ENCODE results near the gene DOCK9.

DOCK9 gene

DNA sequence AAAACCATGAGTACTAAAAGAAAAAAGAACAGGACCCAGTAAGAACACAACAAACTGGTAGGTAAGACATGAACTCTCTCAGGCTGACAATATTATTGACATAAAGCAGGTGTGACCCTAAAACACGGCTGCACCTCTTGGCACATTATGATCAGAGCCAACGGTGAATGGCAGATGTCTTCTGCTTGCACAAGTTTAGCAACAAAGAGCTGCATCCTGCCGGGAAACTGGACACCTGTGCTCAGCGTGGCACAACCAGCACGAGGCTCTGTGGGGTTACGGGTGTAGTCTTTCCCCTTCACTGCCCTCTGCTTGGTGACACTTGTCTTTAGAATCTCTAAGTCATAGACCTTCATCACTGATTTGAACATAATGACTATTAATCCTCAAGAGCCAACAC lies 97.9 kb downstream of the DOCK9 start:
- DNase-seq, result no peak

DNA sequence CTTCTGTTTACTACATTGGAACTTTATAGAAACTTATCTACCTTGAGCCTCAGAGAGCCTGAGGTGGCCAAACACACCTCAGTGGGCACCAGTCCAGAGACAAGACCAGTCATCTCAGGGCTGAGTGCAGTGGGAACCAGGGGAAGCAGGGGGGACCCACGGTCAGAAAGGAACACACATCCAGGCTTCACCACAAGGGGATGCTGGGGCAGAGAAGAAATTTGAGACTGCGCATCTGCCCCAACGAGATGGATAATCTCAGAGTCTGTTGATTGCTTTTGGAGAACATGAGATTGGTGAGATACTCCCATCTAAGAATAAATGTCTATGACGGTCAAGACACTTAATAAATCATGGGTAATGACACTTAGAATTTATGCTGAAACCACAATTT lies 98.7 kb downstream of the DOCK9 start:
- no peak for DNase-seq

DNA sequence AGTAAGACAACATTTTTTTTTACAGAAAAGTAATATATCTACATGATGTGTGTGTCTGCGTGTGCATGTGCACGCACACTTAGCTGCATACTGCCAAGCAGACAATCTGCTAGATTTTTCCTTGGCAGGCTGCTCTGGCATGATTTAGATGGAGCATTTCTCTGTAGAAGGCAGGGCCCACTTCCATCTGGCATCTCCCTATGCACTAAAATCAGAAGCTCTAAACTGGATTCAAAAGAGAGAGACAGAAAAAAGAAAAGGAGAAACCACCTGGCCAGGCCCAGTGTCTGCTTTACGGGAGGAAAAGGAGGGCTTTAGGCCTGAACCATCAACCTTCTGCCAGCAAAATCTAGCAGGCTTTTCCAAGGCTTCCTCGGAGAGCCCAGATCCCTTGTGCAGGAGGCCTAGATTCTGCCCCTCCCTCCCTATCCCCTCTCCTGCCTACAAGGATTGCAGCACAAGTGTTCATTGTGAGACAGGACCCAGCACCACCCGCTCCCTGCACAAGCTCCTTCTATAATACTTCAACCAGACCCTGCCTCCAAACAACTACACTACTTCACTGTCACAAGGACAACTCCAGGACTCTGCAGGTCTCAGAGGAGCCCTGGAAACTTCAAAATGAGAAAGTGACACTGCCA lies 99.3 kb downstream of the DOCK9 start:
- DNase-seq, result no peak

DNA sequence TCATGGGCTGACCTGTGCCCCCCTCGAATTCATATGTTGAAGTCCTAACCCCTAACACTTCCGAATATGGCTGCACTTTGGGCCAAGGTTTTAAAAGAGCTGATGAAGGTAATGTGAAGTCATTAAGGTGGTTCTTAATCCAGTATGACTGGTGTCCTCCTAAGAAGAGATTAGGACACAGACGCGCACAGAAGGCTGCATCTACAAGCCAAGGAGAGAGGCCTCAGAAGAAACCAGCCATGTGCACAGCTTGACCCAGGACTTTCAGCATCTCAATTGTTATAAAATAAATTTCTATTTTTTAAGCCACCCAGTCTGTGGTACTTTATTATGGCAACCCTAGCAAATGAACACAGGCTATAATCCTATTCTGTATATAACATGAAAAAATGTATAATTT lies 99.9 kb downstream of the DOCK9 start:
- no peak for DNase-seq

DNA sequence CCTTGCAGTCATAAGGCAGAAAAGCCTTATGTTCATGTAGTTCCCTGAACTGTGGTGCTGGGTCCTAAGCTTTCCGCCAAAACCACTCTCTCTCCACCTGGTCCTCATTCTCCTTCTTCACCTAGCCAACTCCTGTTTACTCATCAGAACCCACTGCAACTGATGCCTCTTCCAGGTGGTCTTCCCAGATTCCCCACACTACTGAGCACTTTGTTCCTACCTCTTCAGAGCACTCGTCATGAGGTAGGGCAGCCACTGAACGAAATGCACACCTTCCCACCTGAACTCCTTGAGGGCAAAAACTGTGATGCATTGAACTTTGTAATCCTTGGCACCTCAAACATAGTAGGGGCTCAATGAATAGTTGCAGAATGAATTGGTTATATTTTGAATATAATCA lies 100.4 kb downstream of the DOCK9 start:
- DNase-seq, result no peak

DNA sequence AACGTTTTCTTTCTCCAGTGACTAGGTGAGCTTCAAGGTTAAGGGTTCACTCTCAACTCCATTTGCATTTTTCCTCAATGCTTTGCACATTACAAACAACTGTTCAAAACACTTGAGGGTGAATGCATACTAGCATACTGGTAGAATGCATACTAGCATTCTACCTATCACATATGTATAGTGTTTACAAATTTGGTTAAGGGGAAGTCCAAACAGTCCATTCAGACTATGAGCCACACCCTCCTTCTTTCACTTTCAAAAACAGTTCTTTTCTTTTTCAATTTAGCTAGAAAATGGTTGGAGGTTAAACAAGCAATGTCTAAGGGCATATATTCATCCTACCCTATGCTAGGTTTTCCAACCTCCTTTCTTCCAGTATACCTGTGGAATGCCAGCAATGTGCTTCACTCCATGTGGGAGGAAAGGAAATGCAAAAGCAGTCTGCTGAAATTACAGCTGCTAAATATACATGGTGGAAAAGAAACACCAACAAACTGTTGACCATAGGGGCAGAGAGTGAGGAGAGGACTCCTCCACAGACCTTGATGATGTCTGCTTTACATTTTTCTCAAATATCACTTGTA lies 102.6 kb downstream of the DOCK9 start:
- DNase-seq, result no peak

DNA sequence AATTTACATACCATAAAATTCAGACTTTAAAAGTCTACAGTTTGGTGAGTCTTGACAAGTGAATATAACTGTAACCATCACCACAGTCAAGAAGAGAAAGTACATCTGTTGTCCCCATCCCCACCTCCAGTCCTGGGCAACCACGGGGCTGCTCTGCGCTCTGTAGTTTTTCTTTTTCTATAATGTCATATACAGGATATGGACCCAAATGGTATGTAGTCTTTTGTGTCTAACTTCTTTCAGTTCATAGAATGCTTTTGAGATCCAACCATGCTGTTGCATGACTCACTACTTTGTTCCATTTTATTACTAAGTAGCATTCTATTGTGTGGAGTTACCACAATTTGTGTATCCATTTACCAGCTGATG lies 103.9 kb downstream of the DOCK9 start:
- DNase-seq, result no peak

DNA sequence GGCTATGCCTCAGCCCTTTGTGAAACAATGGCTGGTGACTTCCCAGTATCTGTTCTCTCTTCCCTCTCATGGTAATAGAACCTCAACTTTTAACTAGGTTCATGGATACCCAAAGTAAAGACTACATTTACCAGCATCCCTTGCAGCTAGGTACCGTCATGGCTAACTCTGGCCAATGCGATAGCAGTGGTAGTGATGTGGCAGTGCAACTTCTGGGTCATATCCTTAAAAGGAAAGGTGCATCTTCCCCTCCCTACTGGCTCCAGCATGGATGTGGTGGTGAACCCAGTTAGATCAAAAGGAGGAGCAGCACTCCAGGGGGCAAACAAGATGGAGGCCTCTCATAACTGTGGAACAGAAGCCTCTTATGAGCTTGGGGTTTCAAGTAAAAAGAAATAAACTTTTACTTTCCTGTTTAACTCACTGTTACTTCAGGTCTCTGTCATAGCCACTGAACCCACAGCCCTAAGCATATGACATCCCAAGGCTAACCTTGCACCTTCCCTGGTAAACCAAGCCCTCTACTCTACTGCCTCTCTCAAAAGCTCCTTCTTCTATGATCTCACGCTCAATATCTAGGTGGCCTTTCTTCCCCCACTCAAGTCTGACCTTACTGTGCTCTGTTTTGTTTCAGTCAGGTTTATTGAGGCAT lies 104.4 kb downstream of the DOCK9 start:
- no peak for DNase-seq

DNA sequence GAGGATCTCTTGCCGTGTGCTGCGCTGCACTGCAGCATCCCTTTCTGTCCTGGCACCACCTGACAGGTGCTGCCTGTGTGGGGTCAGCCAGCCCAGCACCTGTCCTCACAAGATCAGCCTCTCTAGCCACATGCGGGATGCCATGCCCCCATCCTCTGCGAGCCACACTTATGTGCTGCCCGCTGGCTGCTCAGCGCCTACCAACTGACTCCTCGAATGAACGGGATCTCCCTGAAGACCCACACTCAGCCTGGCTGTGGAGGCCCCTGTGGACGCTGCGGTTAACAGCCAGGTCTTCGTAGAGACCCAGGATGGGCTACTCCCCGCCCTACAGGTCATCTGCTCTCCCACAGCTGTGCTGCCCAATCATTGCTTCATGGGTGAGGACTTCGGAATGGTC lies 106.1 kb downstream of the DOCK9 start:
- no peak for DNase-seq

DNA sequence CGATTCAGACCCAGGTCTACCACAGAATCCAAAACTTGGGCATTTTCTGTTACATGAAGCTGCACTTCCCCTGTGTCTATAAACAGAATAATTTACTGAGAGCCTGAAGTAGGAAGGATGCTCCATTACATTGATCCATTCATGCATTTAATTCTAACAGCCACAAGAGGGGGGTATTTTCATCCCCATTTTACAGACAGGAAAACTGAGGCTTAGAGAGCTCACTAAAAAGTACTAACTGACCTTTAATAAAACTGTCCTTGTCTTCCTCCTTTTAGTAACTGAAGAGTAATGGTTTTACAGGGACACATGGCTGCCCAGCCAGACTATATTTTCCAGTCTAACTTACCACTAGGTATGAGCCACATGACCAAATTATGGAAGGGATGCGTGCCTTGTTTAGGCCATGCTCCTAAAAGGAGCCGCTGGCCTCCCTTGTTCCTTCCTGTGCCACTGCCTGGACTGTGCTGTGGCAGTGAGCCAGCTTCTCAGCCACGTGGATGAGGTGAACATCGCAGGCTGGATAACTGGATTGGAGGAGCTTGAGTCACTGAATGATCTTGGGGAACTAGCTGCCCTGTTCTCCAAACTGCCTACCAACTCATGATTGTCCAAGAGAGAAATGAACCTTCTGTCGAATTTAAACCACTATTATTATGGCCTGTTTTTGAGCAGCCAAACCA lies 108.3 kb downstream of the DOCK9 start:
- DNase-seq, result no peak

DNA sequence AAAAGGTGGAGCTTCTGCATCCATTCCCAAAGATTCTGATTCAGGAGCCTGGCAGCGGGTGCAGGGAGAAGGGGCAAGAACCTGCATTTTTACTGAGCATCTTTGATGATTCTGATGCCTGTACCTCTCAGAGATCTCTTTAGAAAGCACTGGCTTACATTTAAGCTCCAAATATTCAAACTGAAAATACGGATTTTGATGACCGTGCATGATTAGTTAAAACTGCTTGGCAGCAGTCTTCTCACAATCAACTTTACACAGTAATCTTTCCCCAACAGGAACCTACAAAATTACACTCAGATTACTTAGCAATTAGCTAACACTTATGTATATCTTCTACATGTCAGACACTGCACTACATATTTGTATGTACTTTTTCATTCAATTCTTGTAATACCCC lies 108.9 kb downstream of the DOCK9 start:
- no peak for DNase-seq

DNA sequence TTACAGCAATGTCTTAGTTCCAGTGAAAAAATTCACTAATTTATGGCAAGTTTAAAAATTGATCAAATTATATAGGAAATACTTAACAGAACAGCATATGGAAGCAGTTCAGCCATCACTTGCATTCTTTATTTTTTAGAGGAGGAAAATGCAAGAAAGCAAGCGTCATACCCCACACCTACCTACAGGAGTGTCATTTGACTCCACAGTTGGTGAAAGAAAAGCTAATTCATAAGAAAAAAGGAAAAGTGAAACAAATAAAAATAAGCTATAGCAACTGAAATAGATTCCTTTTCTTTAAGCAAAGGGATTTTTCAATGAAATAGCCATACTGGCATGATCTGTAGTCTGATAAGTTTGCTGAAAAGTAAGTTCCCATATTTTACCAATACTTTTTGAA lies 111.0 kb downstream of the DOCK9 start:
- DNase-seq, result no peak

DNA sequence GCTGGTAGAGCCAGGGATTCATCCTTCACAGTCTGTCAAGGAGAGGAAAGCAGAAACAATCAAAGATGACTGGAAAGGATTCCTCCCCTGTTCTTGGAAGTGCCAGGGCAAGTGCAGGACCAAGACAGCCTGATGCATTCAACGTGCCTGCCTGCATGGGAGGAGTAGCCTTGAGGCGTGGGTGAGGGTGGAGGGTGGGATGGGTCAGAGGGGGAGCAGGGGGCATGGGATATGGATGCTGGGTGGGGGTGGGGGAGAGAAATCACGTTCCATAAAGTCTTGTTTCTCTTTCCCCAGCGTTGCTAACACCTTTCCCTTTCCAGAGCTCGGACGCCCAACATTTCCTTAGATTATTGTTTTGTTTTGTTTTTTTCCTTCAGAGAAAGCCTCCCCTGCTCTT lies 117.4 kb downstream of the DOCK9 start:
- no peak for DNase-seq

DNA sequence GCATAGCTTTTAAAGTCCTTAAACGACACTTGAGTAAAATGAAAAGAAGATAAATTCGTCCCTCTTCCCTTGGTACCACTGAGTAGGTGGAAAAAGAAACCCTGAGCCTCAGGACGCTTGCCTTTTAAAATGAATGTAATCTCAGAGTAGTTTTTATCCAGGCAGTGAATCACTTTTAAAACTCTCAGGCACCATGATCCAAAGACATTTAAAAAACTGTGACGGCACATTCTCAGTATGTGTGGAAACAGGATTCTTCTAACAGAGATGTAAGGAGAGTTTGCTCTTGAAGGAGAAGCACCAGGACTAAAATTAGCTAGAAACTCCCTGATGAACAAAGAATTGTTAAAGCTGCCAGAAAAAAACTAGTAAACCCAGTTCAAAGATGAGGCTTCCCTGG lies 119.7 kb downstream of the DOCK9 start:
- DNase-seq, result no peak

DNA sequence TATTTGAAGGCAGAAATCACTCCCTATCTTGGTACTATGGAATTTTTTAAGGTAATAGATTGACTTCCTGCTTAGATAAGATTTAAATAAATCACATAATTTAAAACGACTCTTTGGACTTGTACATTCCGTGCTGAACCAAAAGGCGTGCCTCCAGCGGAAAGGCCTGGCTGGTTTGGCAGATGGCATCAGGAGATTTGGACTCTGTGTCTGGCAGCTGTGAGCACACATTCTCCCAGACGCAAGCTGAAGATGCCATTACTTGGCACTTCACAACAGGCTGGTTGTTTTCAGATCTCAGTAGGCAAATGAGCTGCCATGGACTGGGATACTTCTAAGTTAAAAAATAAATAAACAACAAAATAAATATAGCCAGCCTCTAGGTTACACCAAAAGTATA lies 120.9 kb downstream of the DOCK9 start:
- no peak for DNase-seq

DNA sequence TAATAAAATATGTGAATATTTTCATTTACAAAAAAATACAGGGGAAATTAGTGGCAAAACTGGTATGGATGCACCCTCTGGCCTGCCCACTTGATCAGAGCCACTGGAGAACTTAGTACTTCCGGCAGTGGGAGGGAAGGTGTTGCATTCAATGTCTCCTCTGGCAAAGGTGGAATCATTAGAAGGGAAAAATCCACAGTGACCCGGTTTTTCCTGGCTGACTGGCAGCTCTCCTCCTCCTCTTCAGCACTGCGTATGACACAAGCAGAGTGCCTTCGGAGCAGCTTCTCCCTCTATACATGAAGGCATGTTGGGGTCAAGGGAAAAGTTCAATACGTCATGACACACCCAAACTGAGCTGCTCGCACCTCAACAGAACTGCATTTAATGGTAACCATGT lies 123.4 kb downstream of the DOCK9 start:
- no peak for DNase-seq

DNA sequence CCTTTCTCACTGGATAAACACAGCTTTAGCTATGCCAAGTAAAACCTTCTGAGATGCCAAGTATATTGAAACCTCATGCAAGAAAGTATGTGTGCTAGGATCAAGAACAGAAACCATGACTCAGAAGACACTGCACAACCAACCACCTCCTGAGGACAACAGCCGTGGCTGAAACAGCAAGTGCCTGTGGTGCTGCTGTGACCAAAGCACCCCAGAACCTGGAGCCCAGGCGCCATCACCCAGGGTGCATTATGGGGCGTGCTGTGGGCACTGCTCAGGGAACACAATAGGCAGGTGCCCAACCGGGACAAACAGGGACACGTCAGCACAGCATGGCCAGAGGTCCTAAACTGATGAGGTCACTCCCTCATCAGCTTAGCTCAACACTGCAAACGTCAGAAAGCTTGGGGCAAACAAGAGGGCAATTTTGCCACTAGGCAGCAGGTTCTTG lies 124.1 kb downstream of the DOCK9 start:
- DNase-seq, result no peak

DNA sequence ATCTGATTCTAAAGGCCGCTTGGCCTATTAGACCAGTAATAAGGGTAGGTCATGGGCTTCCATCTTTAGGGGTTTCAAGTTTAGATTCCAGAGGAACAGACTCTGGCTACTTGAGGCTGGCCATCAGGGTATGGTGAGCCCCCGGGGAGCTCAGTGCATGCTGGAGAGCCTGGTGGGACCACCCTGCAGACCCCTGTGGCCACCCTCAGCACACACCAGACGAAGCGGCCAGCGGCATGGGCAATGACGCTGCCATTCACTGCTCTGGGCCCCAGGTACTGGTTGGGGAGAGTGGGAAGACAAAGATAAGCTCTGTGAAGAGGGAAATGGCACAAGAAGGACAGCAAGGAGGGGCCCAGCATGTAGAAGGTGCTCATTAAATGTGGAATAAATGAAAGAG lies 126.6 kb downstream of the DOCK9 start:
- DNase-seq, result no peak

DNA sequence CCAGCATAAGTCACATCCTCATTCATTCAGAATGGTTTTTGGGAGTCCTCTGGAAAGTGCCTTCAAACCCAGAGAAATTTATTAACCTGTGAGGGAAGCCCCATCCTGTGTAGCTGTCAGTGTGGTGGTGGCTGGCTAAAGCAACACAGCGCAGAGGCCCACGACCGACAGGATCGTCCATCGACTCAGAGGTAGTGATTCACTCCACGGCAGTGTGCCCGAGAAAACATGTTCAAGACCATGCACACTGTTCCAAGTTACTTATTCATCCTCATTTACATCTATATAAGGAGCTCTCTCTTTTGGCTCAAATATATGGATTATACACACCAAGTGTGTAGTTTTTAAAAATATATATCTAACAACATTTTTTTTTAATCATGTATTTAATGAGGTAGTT lies 129.1 kb downstream of the DOCK9 start:
- DNase-seq, result no peak

DNA sequence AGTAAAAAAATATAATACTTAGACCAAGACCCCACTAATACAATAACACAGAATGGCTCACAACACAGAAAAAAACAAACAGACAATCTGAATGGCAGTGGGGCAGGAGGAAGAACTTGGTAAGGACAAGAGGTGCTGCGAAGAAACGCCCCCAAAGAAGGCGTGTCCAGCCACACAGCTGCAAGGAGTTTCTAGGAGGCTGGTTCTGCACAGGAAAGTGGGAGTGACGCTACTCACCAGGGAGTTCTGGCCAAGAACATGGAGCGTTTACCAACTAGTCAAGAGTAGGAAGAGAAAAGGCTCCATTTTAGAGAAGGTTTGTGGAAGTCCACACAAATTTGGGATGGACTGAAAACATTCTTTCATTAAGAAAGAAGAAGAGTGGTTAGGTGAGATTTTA lies 130.1 kb downstream of the DOCK9 start:
- DNase-seq, result no peak

DNA sequence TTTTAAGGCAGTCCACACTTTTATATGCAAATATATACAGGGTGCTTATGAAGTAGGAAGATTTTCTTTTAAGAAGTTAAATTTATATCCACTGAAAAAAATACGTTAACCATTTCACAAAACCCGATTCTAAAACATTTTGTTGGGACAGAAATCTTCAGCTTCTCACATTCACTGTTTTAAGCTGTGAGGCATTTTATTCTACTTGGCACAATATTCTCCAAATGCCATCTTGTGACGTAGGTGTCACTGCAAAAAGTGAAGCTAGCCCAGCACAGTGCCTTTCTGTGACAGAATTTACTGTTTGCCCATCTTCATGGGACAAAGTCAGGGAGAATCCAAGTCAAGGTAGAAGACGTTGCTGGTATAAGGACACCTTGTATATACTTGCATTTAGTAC lies 130.9 kb downstream of the DOCK9 start:
- no peak for DNase-seq

DNA sequence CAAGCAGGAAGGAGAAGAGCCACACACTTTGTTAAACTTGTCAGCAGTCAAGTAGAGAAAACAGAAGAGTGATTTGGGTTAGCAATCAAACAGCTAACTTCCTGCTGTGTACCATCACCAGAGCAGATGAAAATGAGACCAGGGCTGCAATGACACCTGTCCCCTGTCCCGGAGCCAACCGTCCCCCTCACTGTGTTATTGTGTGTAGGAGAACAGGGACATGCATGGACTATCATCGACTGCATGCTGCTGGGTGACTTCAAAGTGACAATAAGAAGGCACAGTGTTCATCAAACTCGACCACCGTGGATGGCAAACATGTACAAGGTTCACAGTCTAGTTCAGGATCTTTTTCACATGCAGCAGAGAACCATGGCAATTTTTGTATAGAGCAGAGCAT lies 131.3 kb downstream of the DOCK9 start:
- DNase-seq, result no peak

DNA sequence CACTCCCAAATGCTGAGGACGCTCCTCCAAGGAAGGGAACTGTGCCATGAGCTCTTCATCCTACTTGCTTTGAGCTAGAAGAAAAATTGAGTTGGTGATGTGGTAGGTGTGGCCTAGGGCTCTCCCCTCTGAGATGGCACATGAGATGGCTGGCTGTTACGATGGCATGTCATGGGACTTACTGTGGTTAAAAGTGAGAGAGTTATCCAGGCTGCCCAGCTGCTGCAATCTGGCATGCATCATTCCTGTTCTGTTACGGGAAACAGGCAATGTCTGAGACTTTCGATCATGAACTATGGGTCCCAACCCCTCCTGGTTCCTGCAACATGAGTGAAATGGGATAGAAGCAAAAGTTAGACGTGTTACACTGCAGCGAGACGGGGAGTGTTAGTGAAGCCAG lies 132.1 kb downstream of the DOCK9 start:
- no peak for DNase-seq

DNA sequence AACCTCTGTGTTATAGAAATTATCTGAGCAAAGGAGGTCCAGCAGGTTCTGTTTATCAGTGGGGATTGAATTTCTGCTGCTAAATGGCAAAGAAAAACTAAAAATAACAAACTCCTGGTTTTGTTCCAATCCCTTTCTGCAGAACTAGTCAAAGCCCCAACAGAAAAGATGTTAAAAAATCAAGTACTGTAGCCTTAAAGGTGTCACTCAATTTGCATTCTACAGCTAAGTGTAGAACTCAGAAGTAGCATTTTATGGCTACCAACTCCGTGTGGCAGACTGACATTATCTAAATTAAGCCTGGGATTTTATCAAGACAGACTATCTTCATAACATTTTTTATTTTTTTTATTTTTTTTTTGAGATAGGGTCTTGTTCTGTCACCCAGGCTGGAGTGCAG lies 133.8 kb downstream of the DOCK9 start:
- DNase-seq, result no peak
